Measurements from ENCODE around the gene CFAP251.

Gene CFAP251

DNA sequence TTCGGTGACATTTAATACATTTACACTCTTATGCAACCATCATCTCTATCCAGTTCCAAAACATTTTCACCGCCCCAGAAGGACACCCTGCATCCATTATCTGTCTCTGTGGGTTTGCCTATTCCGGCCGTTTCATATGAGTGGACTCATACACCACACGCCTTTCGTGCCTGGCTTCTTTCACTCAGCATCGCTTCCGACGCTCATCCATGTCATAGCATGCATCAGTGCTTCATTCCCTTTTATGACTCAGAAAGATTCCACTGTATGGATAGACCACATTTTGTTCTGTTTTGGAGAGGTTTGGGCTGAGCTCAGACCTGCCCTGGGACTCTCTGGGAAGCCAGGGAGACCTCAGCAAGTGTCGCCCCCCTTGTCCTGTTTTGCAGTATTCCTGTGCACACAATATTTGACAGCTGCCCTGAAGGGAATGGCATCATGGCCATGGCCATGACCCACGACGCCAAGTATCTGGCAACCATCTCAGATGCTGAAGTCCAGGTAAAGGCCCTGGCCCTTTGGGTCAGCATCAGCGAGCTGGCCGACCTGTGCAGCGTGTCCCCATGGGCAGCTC is 23.8 kb downstream of the CFAP251 start:
- Histone ChIP-seq H3K36me3 (ENCODE audit: control insufficient read depth in 2 of 2, insufficient read depth in 2 of 2, low read length in 2 of 2) (no peaks in the 10 kb centered on the region), H3K9me3 (ENCODE audit: control insufficient read depth in 2 of 2, low read length in 2 of 2) (no peaks in the 10 kb centered on the region), H3K4me1 (ENCODE audit: control insufficient read depth in 2 of 2, insufficient read depth in 2 of 2, low read length in 2 of 2) (no peaks in the 10 kb centered on the region), H3K9ac (ENCODE audit: low read depth in 1 of 2, low read length in 2 of 2) (no peak overlapping the region), H3K4me3 (ENCODE audit: low read length in 2 of 2) (no peak overlapping the region), H3K27me3 (ENCODE audit: control insufficient read depth in 2 of 2, insufficient read depth in 2 of 2, low read length in 2 of 2) (no peaks in the 10 kb centered on the region), H3K27ac (ENCODE audit: low read depth in 2 of 2, low read length in 2 of 2) (no peak overlapping the region)

DNA sequence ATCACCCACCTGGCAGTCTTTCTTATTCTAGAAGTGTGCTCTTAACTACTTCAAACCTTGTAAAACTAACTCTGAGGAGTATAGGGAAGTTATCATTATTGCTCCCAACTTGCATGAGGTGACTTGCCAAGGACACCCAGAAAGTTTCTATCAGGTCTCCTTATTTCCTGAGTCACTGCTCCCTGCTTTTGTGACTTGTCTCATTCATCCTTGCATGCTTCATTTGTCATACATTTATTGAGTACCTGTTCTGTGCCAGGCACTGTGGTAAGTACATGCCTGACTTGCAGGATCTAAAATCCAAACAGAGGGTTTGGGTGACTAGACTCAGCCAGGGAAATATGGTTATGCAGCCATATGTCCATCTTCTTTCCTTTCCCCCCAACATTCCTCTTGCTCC is 25.5 kb downstream of the CFAP251 start:
- H3K9ac ChIP-seq (ENCODE audit: low read depth in 1 of 2, low read length in 2 of 2) = no peak overlapping the region
- H3K36me3 ChIP-seq (ENCODE audit: control insufficient read depth in 2 of 2, insufficient read depth in 2 of 2, low read length in 2 of 2) = no peaks in the 10 kb centered on the region
- no peaks in the 10 kb centered on the region for H3K4me1 ChIP-seq (ENCODE audit: control insufficient read depth in 2 of 2, insufficient read depth in 2 of 2, low read length in 2 of 2)
- H3K27me3 ChIP-seq (ENCODE audit: control insufficient read depth in 2 of 2, insufficient read depth in 2 of 2, low read length in 2 of 2) = no peaks in the 10 kb centered on the region
- no peak overlapping the region for H3K4me3 ChIP-seq (ENCODE audit: low read length in 2 of 2)
- H3K27ac ChIP-seq (ENCODE audit: low read depth in 2 of 2, low read length in 2 of 2) = no peak overlapping the region
- H3K9me3 ChIP-seq (ENCODE audit: control insufficient read depth in 2 of 2, low read length in 2 of 2) = no peaks in the 10 kb centered on the region

DNA sequence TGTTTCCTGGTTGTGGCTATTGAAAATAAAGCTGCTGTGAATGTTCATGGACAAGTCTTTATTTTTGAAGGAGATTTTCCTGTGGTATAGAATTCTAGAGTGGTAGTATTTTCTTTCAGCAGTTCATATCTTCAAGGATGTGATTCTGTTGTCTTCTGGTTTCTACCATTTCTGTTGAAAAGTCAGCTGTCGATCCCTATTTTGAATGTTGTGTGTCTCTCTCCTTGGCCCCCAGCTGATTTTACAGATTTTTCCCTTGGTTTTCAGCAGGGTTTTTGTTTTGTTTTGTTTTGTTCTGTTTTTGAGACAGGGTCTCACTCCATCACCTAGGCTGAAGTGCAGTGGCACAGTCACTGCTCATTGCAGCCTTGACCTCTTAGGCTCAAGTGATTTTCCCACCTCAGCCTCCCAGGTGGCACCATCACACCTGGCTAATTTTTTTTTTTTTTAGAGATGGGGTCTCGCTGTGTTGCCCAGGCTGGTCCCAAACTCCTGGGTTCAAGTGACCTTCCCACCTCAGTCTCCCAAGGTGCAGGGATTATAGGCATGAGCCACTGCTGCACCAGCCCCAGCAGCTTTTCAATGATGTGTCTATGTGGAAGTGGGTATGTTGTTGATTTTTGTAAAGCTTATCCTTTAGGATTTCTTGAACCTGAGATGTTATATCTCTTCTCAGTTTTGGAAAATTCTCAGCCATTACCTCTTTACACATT is 28.1 kb downstream of the CFAP251 start:
- Histone ChIP-seq H3K9ac (ENCODE audit: low read depth in 1 of 2, low read length in 2 of 2) (no peak overlapping the region), H3K9me3 (ENCODE audit: control insufficient read depth in 2 of 2, low read length in 2 of 2) (no peaks in the 10 kb centered on the region), H3K27me3 (ENCODE audit: control insufficient read depth in 2 of 2, insufficient read depth in 2 of 2, low read length in 2 of 2) (no peaks in the 10 kb centered on the region), H3K4me3 (ENCODE audit: low read length in 2 of 2) (no peak overlapping the region), H3K36me3 (ENCODE audit: control insufficient read depth in 2 of 2, insufficient read depth in 2 of 2, low read length in 2 of 2) (no peaks in the 10 kb centered on the region), H3K27ac (ENCODE audit: low read depth in 2 of 2, low read length in 2 of 2) (no peak overlapping the region), H3K4me1 (ENCODE audit: control insufficient read depth in 2 of 2, insufficient read depth in 2 of 2, low read length in 2 of 2) (no peaks in the 10 kb centered on the region)

DNA sequence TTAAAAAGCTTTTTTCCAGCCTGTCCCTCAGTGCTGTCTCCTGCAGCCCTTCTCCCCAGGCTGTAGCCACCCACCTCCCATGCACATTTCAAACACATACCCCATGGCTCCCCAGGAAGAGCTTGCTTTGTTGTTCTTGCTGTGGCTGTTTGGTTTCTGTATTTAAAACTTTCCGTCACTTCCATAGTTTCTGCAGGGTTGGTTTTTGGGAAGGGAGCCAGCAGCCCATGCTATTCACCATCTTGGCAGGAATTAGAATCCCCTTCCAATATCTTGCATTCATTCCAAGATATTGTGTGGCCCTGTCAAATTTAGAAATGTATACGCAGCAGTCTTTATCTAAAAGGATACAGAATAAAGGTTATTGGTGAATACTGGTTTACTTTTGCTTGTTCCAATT is 29.6 kb downstream of the CFAP251 start:
- no peak overlapping the region for H3K9ac ChIP-seq (ENCODE audit: low read depth in 1 of 2, low read length in 2 of 2)
- H3K9me3 ChIP-seq (ENCODE audit: control insufficient read depth in 2 of 2, low read length in 2 of 2) = no peaks in the 10 kb centered on the region
- H3K4me1 ChIP-seq (ENCODE audit: control insufficient read depth in 2 of 2, insufficient read depth in 2 of 2, low read length in 2 of 2) = no peaks in the 10 kb centered on the region
- no peak overlapping the region for H3K4me3 ChIP-seq (ENCODE audit: low read length in 2 of 2)
- no peak overlapping the region for H3K27ac ChIP-seq (ENCODE audit: low read depth in 2 of 2, low read length in 2 of 2)
- H3K27me3 ChIP-seq (ENCODE audit: control insufficient read depth in 2 of 2, insufficient read depth in 2 of 2, low read length in 2 of 2) = no peaks in the 10 kb centered on the region
- H3K36me3 ChIP-seq (ENCODE audit: control insufficient read depth in 2 of 2, insufficient read depth in 2 of 2, low read length in 2 of 2) = no peaks in the 10 kb centered on the region

DNA sequence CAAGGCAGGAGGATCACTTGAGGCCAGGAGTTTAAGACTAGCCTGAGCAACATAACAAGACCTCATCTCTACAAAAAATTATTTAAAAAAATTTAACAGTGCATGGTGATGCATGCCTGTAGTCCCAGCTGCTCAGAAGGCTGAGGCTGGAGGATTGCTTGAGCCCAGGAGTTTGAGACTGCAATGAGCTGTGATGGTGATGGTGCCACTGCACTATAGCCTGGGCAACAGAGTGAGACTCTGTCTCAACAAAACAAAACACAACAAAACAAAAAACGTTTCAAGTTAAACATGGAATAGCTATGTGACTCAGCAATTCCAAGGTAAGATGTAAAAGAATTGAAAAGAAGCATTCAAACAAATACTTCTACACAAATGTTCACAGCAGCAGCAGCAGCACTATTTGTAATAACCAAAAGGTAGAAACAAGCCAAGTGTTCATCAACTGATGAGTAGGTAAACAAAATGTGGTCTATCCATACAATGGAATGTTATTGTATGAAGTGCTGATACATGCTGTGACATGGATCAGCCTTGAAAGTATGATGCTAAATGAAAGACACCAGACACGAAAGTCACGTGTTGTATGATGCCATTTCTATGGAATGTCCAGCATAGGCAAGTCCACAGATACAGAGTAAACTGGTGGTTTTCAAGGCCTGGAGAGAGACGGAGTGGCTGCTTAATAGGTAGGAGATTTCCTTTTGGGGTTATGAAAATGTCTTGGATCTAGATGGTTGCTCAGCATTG is 31.4 kb downstream of the CFAP251 start:
- no peaks in the 10 kb centered on the region for H3K36me3 ChIP-seq (ENCODE audit: control insufficient read depth in 2 of 2, insufficient read depth in 2 of 2, low read length in 2 of 2)

DNA sequence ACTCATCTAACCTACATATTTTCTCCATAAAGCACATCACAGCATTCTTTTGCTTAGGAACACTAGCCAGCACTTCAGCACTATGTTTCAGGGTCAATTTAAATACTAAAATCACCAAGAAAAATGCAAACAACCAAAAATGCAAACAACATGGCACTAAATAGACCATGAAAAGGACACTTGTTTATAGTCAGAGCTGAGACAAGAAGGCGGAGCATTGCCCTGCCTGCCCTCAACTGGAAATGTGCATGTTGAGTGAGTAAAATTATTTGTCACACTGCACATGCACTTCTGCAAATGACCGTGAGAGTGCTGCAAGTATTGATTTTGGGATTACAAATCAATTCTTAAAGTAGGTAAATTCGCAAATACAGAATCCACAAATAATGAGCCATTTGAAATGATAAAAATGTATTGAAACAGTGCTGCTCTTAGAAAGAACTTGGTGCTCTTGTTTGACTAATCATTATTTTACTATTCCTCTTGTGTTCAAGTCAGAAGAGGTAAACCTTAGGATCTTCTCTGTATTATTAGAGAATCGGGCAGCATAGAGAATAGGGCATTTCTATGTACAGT is 34.8 kb downstream of the CFAP251 start:
- H3K9me3 ChIP-seq (ENCODE audit: control insufficient read depth in 2 of 2, low read length in 2 of 2) = no peaks in the 10 kb centered on the region
- H3K36me3 ChIP-seq (ENCODE audit: control insufficient read depth in 2 of 2, insufficient read depth in 2 of 2, low read length in 2 of 2) = no peaks in the 10 kb centered on the region
- H3K9ac ChIP-seq (ENCODE audit: low read depth in 1 of 2, low read length in 2 of 2) = no peak overlapping the region
- no peaks in the 10 kb centered on the region for H3K4me1 ChIP-seq (ENCODE audit: control insufficient read depth in 2 of 2, insufficient read depth in 2 of 2, low read length in 2 of 2)
- H3K4me3 ChIP-seq (ENCODE audit: low read length in 2 of 2) = no peak overlapping the region
- no peak overlapping the region for H3K27ac ChIP-seq (ENCODE audit: low read depth in 2 of 2, low read length in 2 of 2)
- H3K27me3 ChIP-seq (ENCODE audit: control insufficient read depth in 2 of 2, insufficient read depth in 2 of 2, low read length in 2 of 2) = no peaks in the 10 kb centered on the region

More for the DNA sequence above, 31.4 kb downstream of the CFAP251 start:
- Histone ChIP-seq H3K27ac (ENCODE audit: low read depth in 2 of 2, low read length in 2 of 2) (no peak overlapping the region), H3K27me3 (ENCODE audit: control insufficient read depth in 2 of 2, insufficient read depth in 2 of 2, low read length in 2 of 2) (no peaks in the 10 kb centered on the region), H3K4me1 (ENCODE audit: control insufficient read depth in 2 of 2, insufficient read depth in 2 of 2, low read length in 2 of 2) (no peaks in the 10 kb centered on the region), H3K4me3 (ENCODE audit: low read length in 2 of 2) (no peak overlapping the region), H3K9ac (ENCODE audit: low read depth in 1 of 2, low read length in 2 of 2) (no peak overlapping the region), H3K9me3 (ENCODE audit: control insufficient read depth in 2 of 2, low read length in 2 of 2) (no peaks in the 10 kb centered on the region)

DNA sequence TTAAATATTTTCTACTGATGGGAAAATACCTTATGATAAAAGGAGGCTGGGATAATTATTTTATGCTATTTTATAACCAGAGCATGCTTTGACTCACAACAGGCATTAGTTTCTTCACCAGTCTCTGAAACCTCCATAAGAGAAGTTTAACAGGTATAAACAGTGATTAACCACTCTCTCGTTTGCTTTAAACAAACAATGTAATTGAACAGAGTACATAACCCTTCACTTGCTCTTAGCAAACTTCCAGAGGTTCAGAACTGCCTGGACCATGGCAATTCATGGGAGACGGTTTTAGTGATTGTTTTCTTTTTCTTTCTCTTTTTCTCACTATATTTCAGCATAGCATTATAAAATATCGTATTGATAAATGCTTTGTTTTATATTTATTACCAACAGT is 35.3 kb downstream of the CFAP251 start:
- no peaks in the 10 kb centered on the region for H3K4me1 ChIP-seq (ENCODE audit: control insufficient read depth in 2 of 2, insufficient read depth in 2 of 2, low read length in 2 of 2)
- no peaks in the 10 kb centered on the region for H3K27me3 ChIP-seq (ENCODE audit: control insufficient read depth in 2 of 2, insufficient read depth in 2 of 2, low read length in 2 of 2)
- no peak overlapping the region for H3K27ac ChIP-seq (ENCODE audit: low read depth in 2 of 2, low read length in 2 of 2)
- H3K9ac ChIP-seq (ENCODE audit: low read depth in 1 of 2, low read length in 2 of 2) = no peak overlapping the region
- H3K4me3 ChIP-seq (ENCODE audit: low read length in 2 of 2) = no peak overlapping the region
- no peaks in the 10 kb centered on the region for H3K36me3 ChIP-seq (ENCODE audit: control insufficient read depth in 2 of 2, insufficient read depth in 2 of 2, low read length in 2 of 2)
- H3K9me3 ChIP-seq (ENCODE audit: control insufficient read depth in 2 of 2, low read length in 2 of 2) = no peaks in the 10 kb centered on the region

DNA sequence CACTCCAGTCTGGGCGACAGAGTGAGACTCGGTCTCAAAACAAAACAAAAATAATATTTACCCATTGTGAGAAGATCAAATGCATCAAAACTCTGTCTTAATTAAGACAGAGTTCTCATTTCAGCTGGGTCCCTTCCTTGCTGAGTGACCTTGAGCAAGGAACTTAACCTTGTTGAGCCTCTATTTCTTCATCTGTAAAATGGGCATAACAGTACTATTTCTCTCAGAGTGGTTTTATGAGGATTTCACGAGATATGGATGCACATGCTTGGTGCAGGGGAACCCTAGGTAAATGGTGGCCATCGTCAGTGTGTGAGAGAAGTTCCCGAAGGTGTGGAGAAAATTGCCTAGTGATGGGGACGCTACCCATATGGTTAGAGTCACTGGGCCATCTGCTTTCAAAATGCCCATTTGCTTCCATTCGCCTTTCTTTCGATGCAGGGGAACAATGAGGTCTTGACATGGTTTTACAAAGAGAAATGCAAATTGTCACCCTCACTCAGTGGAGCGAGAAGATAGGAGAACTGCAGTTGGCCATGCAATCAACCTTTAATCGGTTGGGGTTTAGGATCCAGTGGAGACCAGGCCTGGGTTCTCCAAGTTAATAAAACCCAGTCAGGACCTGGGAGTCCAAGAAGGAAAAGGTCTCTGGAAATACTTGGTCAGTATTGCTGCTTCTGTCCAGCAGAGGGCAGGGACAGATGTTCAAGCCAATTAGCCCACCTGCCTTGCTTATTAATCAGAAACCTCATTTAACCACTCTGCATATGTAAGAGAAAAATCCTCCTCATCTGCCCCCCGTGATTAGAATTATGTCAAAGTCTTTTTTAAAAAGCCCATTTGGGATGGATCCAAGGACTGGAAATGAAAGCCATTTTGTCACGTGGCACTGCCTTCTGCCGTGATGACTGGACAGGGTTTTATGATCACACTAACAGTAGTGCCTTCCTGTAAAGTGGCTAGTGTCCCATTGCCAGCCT is 37.2 kb downstream of the CFAP251 start:
- H3K4me3 ChIP-seq (ENCODE audit: low read length in 2 of 2) = no peak overlapping the region
- H3K9me3 ChIP-seq (ENCODE audit: control insufficient read depth in 2 of 2, low read length in 2 of 2) = no peaks in the 10 kb centered on the region
- H3K9ac ChIP-seq (ENCODE audit: low read depth in 1 of 2, low read length in 2 of 2) = no peak overlapping the region
- no peak overlapping the region for H3K27ac ChIP-seq (ENCODE audit: low read depth in 2 of 2, low read length in 2 of 2)
- no peaks in the 10 kb centered on the region for H3K4me1 ChIP-seq (ENCODE audit: control insufficient read depth in 2 of 2, insufficient read depth in 2 of 2, low read length in 2 of 2)
- H3K36me3 ChIP-seq (ENCODE audit: control insufficient read depth in 2 of 2, insufficient read depth in 2 of 2, low read length in 2 of 2) = no peaks in the 10 kb centered on the region
- H3K27me3 ChIP-seq (ENCODE audit: control insufficient read depth in 2 of 2, insufficient read depth in 2 of 2, low read length in 2 of 2) = no peaks in the 10 kb centered on the region

DNA sequence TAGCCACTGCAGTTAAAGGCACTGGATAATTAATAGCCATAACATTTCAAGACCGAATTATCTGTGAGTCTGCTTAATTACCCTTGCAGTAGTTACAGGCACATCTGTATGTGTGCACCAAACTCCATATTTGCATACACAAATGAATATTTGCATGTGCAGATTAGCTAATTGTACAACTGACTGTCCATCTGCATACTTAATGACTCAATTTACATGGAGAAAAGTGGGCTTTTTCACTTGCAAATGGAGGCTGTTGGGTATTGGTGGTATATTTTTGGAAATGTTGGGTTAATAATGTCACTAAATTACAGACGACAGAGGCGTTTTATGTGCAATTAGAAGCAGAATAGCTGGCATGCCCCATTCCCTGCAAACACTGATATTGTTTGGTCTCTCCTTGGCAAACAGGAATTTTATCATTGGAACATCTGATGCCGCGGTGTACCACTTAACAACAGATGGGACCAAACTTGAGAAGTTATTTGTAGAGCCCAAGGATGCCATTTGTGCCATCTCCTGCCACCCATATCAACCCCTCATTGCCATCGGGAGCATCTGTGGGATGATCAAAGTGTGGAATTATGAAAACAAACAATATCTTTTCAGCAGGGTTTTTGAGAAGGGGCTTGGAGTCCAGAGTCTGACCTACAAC is 39.6 kb downstream of the CFAP251 start:
- H3K9me3 ChIP-seq (ENCODE audit: control insufficient read depth in 2 of 2, low read length in 2 of 2) = no peaks in the 10 kb centered on the region
- no peak overlapping the region for H3K9ac ChIP-seq (ENCODE audit: low read depth in 1 of 2, low read length in 2 of 2)
- H3K27me3 ChIP-seq (ENCODE audit: control insufficient read depth in 2 of 2, insufficient read depth in 2 of 2, low read length in 2 of 2) = no peaks in the 10 kb centered on the region
- no peak overlapping the region for H3K27ac ChIP-seq (ENCODE audit: low read depth in 2 of 2, low read length in 2 of 2)
- no peak overlapping the region for H3K4me3 ChIP-seq (ENCODE audit: low read length in 2 of 2)
- H3K4me1 ChIP-seq (ENCODE audit: control insufficient read depth in 2 of 2, insufficient read depth in 2 of 2, low read length in 2 of 2) = no peaks in the 10 kb centered on the region
- H3K36me3 ChIP-seq (ENCODE audit: control insufficient read depth in 2 of 2, insufficient read depth in 2 of 2, low read length in 2 of 2) = no peaks in the 10 kb centered on the region
